ENCODE data around the gene ARHGAP15.

ARHGAP15 gene

DNA sequence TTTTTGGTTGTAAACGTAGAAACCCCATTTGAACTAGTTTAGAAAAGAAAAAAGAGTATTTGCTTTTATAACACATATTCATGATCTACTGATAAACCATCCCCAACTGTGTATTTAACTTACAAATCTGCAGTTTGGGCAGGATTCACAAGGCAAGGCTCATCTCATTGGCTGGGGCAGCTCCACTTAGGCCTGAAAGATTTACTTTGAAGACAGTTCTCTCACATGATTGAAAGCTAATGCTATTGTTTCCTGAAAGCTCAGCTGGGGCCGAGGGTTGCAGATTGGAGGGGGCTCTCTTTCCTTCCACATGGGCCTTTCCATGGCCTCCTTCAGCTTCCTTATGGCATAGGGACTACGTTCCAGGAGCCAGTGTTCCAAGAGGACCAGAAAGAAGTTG lies 47.4 kb downstream of the ARHGAP15 start:
- no peak for DNase-seq

DNA sequence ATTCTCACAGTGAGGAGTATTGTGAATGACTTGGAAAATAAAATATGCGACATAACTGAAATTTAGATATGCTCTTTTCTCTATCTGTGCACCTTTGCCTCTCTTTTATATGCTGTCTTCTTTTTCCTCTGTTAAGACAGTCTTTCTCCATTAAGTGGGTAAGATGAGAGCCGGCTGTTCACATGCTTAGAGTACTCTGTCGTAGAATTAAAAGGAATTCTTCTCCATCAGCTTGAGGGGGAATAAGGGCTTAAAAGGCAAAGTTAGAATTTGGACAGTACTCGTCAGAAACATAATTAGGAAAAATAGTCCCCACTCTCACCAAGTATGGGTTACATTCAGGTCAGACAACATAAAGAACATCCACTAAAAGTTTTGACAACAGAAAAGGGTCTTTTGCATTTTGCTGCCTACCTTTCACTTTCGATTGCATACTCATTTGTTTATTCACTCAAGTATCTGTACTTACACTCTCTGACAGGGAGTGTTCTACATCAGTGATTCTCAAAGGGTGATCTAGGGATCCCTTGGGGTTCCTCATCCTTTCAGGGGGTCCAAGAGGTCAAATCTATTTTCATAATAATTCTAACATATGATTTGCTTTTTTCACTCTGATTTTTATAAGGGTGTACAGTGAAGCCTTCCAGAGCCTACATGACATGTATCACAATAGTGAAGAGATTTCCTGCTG lies 48.0 kb downstream of the ARHGAP15 start:
- DNase-seq = no peak

GRCh38 chr2:143181494-143181893 lies 52.3 kb downstream of the ARHGAP15 start:
- DNase-seq = no peak

DNA sequence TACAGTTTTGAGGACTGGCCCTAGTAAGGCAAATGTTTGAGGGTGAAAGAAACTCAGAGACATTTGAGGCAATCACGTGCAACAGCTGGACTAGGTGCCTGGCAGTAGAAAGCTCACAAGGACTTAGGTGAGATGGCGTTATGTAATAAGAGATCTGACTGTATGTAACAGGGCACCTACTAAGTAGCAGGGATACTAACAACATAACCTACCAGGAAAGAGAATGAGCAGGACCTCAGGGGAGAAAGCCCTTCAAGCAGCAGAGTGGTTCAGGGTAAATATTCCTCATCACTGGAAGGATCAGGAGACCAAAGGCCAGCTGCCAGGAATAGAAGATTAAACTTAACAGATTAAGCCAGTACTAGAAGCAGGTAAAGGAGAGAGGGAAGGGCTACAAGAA lies 53.4 kb downstream of the ARHGAP15 start:
- no peak for DNase-seq

- no peak for DNase-seq
Measured at GRCh38 chr2:143183804-143184463, 54.7 kb downstream of the ARHGAP15 start.

DNA sequence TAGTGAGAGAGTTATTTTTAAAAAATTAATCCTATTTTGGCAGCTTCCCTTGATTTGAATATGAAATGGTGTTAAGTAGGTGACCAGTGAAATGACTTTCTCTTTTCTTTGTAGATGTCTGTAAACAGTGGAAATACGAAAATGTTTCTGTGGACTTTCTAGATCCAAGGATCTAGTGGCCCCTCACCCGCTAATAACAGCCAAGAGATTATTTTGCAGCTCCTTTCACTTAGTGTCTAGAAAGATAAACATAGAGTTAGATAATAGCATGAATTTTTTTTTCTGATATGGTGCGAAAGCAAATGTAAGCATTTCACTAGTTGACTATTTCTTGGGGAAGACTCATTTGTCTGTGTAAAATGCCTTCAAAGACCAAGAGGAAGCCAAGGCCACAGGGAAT lies 57.7 kb downstream of the ARHGAP15 start:
- no peak for DNase-seq

- DNase-seq = no peak
Measured at GRCh38 chr2:143190431-143190830, 61.2 kb downstream of the ARHGAP15 start.

GRCh38 chr2:143192106-143192505 lies 62.9 kb downstream of the ARHGAP15 start:
- DNase-seq = no peak

GRCh38 chr2:143192716-143193115 lies 63.5 kb downstream of the ARHGAP15 start:
- DNase-seq = no peak

DNA sequence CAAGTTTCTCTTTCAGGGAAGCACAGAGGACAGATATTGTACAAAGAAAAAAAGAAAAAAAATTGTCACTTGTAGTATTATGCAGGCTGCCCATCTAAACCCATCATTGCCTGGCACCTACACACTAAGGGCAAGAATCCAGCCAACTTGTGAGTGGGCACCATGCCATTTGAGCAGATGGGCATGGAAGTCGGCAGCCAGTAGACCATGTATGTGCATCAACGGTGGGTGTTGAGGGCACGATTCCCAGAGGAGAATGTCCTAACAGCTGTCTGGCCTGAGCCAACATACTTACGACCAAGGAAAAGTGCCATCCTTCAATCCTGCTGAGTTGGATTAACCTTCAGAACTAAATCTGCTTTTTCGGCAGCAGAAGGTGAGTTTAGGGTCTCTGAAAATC lies 63.9 kb downstream of the ARHGAP15 start:
- DNase-seq = no peak

- no peak for DNase-seq
Measured at GRCh38 chr2:143195511-143195910, 66.3 kb downstream of the ARHGAP15 start.

DNA sequence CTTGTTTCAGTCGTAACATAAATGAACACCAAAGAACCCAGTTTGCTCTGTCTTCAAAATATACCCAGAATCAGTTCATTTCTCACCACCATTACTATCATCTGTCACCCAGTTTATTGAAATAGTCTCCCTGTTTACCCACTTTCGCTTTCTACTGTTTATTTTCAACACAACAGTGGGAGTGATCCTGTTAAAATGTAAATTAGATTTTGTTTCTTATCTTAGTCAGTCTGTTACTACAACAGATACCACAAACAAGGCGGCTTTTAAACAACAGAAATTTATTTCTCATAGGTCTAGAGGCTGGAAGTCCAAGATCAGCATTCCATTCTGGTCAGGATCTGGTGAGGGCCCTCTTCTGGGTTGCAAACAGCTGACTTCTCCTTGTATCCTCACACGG lies 74.8 kb downstream of the ARHGAP15 start:
- DNase-seq = no peak

DNA sequence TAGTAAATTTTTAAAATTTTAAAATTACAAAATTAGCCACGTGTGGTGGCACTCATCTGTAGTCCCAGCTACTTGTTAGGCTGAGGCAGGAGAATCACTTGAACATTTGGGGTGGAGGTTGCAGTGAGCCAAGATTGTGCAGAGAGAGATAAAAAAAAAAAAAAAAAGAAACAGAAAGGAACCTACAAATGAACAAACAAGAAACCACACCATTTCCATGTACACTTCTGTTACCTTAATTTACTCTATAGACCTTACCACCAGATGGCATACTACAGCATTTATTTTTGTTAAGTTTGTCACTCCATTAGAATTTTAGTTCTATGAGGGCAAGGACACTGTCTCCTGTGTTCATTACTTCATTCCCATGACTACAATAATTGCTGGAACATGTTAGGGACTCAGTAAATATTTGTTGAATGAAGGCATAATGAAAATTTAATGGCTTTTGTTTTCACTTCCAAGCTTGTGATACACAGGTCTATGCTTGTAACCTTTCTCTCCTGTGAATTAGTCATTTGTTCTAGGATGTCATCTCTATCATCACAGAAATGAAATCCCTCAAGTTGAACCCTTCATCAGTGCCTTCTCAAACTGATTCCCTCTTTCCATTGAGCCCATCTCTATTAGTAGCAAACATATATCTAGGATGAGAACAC lies 76.0 kb downstream of the ARHGAP15 start:
- DNase-seq = no peak

GRCh38 chr2:143209570-143210445 lies 80.6 kb downstream of the ARHGAP15 start:
- no peak for DNase-seq

- DNase-seq = no peak
Measured at GRCh38 chr2:143210446-143210819, 81.2 kb downstream of the ARHGAP15 start.

DNA sequence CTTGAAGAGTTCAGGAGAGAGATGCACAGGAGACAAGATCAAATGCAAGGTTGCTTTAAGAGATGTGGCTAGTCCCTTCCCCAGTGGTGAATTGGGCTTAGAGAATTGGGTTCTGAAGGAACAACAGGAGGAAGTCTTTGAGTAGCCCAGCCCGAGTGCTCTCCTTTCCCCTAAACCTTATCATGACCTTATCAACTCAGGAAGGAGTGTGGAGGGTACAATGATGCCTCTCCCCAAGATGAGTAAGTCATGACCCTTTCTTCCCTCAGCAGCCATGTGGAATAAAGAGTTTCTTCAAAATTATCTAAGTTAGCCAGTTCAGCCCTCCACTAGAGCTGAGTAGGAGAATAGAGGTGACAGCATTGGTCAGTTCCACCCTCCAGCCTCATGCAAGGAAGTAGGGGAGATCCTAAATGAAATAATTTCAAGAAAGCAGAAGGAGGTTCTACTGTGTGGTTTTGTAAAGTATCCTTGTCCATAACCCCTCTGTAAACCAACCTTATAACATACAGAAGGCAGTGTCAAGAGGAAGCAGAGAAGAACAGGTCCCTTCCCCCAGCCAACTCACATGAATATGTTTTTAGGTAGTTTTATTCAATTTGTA lies 88.4 kb downstream of the ARHGAP15 start:
- no peak for DNase-seq

DNA sequence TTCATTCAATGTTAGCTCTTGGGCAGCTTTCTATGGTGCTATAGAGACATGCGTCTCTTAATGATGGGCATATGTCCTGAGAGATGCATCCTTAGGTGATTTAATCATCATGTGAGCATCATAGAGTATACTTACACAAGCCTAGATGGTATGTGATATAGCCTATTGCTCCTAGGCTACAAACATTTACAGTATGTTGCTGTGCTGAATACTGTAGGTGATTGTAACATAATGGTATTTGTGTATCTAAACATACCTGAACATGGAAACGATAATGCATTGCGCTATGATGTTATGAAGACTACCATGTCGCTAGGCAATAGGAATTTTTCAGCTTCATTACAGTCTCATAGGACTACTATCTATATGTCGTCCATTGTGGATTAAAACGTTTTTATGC lies 89.4 kb downstream of the ARHGAP15 start:
- DNase-seq = no peak

DNA sequence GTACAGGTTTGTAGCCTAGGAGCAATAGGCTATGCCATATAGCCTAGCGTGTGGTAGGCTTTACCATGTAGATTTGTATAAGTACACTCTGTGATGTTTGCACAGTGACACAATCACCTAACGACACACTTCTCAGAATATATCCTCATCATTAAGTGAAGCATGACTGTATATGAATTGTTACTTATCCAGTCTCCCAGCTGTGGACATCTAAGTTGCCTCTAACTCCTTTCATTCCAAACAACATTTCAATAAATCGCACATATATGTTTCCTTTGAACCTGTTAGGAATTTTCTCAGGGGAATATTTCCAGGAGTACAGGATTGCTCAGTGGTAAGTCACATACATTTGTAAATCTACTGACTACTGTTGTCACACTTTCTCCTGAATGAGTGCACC lies 90.0 kb downstream of the ARHGAP15 start:
- DNase-seq = no peak

GRCh38 chr2:143223556-143223955 lies 94.3 kb downstream of the ARHGAP15 start:
- no peak for DNase-seq

- no peak for DNase-seq
Measured at GRCh38 chr2:143225931-143226330, 96.7 kb downstream of the ARHGAP15 start.

DNA sequence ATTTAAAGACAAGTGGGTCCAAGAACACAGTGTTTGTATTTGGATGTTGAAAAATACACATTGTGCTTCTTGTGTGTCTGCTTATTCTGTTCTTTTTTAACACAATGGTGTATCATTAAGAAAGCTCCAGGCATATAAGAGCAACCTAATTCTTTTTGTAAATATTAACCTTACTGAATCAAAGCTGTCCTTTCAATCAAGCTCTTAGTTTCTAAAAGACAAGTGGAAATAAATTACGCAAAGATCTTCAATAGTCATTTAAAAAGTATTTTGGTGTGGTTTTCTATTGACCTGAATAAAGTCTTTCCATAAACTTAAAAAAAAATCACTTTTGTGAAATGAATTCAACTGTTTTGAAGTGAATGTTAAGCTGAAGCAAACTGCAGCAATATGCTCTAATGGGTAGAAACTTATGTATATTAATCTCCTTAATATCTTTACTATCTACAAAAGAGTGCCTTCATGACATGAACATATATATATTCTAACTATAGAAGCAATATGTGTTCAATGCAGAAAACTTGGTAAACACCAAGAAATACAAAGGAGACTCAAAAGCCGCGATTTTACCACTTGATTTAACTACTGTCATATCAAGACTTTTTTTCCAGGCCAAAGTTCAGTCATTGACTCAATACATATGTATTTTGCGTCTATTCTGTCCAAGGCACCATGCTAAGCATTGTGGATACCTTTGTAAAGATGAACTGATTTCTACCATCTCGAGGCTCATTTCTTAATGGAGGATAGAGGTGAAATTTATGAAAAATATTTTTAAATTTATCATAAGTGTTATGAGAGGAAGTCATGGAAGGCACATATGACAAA lies 97.7 kb downstream of the ARHGAP15 start:
- no peak for DNase-seq

DNA sequence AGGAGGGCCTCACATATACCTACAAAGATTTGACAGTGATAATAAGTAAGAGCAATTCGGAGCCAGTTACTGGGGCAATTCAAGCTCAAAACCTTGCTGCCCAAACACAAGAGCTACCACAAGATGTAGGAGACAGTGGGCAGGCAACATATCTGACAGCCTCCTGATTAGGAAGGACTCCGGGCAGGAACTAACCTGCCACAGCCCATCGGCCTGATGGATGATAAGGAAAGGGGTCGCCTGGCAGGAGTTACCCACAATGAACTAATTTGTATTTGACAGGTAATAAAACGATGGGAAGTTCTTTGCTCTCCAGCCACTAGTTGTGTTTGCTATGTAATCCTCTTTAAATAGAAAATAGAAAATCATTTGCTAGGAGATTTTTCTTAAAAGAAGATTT lies 100.2 kb downstream of the ARHGAP15 start:
- DNase-seq = no peak
